SK-N-SH (cell line): ENCODE results near the gene SLC23A3. TPM values are rescaled to one million over a fixed set of nuclear protein-coding genes. Genes with fewer than 3 reads are reported as not detected.
A peak's percentile ranks its signal among the peaks of the same experiment; 100 is the strongest.

ENCODE experiments used
- CTCF ChIA-PET: fragments of 300-600, 350-600 bp; formaldehyde crosslinking; extraction: SDS; loops from one replicate; lab custom pipeline; 2021; lab: Yijun Ruan, JAX
- POLR2A ChIA-PET: fragments of 350-600 bp; sonication (Branson Sonifier 250); formaldehyde crosslinking; extraction: SDS; loops from one replicate; lab custom pipeline; 2020; ENCODE audit warnings: antibody characterized with exemption, inconsistent platforms; lab: Yijun Ruan, JAX
- DNase-seq: peaks from one replicate; pipeline ENCODE4 v3.0.0; 2012
- H2AFZ ChIP-seq: fragments of 200-600 bp; sonication (generic); 2 replicates; pipeline ENCODE4 v1.8.1; 2016; ENCODE audit warnings: antibody characterized with exemption, mild to moderate bottlenecking, low read depth
- H3F3A ChIP-seq: fragments of 200-600 bp; sonication (generic); replicated peaks from 2 replicates; pipeline ENCODE3; 2016; ENCODE audit warnings: antibody characterized with exemption, mild to moderate bottlenecking; ENCODE audit not compliant: insufficient read depth
- H3K27ac ChIP-seq, 2 experiments: fragments of 200-500 bp in 1 of 2; fragments of 200-600 bp in 1 of 2; sonication (Bioruptor generic) in 1 of 2; sonication (generic), shearing (Covaris generic) in 1 of 2; 2 replicates each; pipeline versions ENCODE4 v1.5.1 to v1.6.1; 2014 to 2016; ENCODE audit warnings: low read depth in 2 of 2, inconsistent platforms in 1 of 2, low read length in 1 of 2, mild to moderate bottlenecking in 1 of 2, mixed read lengths in 1 of 2
- H3K27me3 ChIP-seq: fragments of 200-600 bp; sonication (generic), shearing (Covaris generic); 2 replicates; pipeline ENCODE4 v1.6.1; 2016; ENCODE audit warnings: mixed run types; ENCODE audit not compliant: insufficient read depth
- H3K36me3 ChIP-seq, 2 experiments: fragments of 200-500 bp in 1 of 2; fragments of 200-600 bp in 1 of 2; sonication (Bioruptor generic) in 1 of 2; sonication (generic) in 1 of 2; replicated peaks in 1 of 2; 2 replicates each; pipeline versions ENCODE3 to v1.5.1; 2014 to 2016; ENCODE audit warnings: low read length in 1 of 2, mild to moderate bottlenecking in 1 of 2; ENCODE audit not compliant: insufficient read depth in 2 of 2, control insufficient read depth in 1 of 2
- H3K4me1 ChIP-seq, 2 experiments: fragments of 200-500 bp in 1 of 2; fragments of 200-600 bp in 1 of 2; sonication (Bioruptor generic) in 1 of 2; sonication (generic), shearing (Covaris generic) in 1 of 2; 2 replicates each; pipeline versions ENCODE4 v1.5.1 to v1.6.1; 2014 to 2016; ENCODE audit warnings: low read depth in 1 of 2, low read length in 1 of 2, mixed run types in 1 of 2; ENCODE audit not compliant: insufficient read depth in 2 of 2, control insufficient read depth in 1 of 2
- H3K4me2 ChIP-seq: fragments of 200-600 bp; sonication (generic), shearing (Covaris generic); 2 replicates; pipeline ENCODE4 v1.6.1; 2017; ENCODE audit warnings: mixed run types
- H3K4me3 ChIP-seq, 2 experiments: fragments of 200-500 bp in 1 of 2; fragments of 200-600 bp in 1 of 2; sonication (Bioruptor generic) in 1 of 2; sonication (generic), shearing (Covaris generic) in 1 of 2; 2 replicates each; pipeline versions ENCODE4 v1.5.1 to v1.8.1; 2014 to 2016; ENCODE audit warnings: low read depth in 2 of 2, inconsistent platforms in 1 of 2, low read length in 1 of 2, mild to moderate bottlenecking in 1 of 2, mixed read lengths in 1 of 2, moderate library complexity in 1 of 2
- H3K79me2 ChIP-seq: fragments of 200-600 bp; sonication (generic); 2 replicates; pipeline ENCODE4 v1.8.1; 2017; ENCODE audit warnings: mild to moderate bottlenecking; ENCODE audit not compliant: insufficient read depth
- H3K9ac ChIP-seq: fragments of 200-600 bp; sonication (generic); 2 replicates; pipeline ENCODE4 v1.6.1; 2017; ENCODE audit warnings: mixed run types
- H3K9me2 ChIP-seq: fragments of 200-600 bp; sonication (generic); 2 replicates; pipeline ENCODE4 v1.6.1; 2017; ENCODE audit warnings: mixed run types
- H3K9me3 ChIP-seq: fragments of 200-600 bp; sonication (generic); 2 replicates; pipeline ENCODE4 v1.6.1; 2017; ENCODE audit warnings: mixed run types, mild to moderate bottlenecking, moderate library complexity
- H4K20me1 ChIP-seq: fragments of 200-600 bp; sonication (generic); 2 replicates; pipeline ENCODE4 v1.6.1; 2017; ENCODE audit warnings: mild to moderate bottlenecking, mixed run types; ENCODE audit not compliant: insufficient read depth
- CHD2 ChIP-seq: fragments of 150-350 bp; IDR thresholded peaks from 2 replicates; pipeline ENCODE4 v1.6.1; 2018; ENCODE audit warnings: low read length; ENCODE audit not compliant: partially characterized antibody
- ELF1 ChIP-seq: IDR thresholded peaks from 2 replicates; pipeline ENCODE4 v1.4.0; 2012
- EP300 ChIP-seq, 2 experiments: IDR thresholded peaks; 2 replicates each; pipeline versions ENCODE4 v1.4.0 to v1.6.1; 2012; ENCODE audit warnings: borderline replicate concordance in 1 of 2, low read depth in 1 of 2, low read length in 1 of 2
- EZH2phosphoT487 ChIP-seq: fragments of 200-600 bp; sonication (generic); IDR thresholded peaks from 2 replicates; pipeline ENCODE4 v1.6.1; 2017; ENCODE audit warnings: low read depth, mixed run types, mild to moderate bottlenecking, antibody characterized with exemption, moderate library complexity, borderline replicate concordance
- FOSL2 ChIP-seq: IDR thresholded peaks from 2 replicates; pipeline ENCODE4 v1.4.0; 2012; ENCODE audit warnings: low read depth, mild to moderate bottlenecking, moderate library complexity, borderline replicate concordance
- FOXJ3 ChIP-seq: sonication (generic); formaldehyde crosslinking; IDR thresholded peaks from 2 replicates; pipeline ENCODE4 v1.5.1; 2020; ENCODE audit warnings: mild to moderate bottlenecking, missing genetic modification reagents
- GATA2 ChIP-seq: sonication (generic); formaldehyde crosslinking; IDR thresholded peaks from 2 replicates; pipeline ENCODE4 v1.5.0; 2020; ENCODE audit warnings: mild to moderate bottlenecking, missing genetic modification reagents
- JUND ChIP-seq: IDR thresholded peaks from 2 replicates; pipeline ENCODE4 v1.4.0; 2012
- NRF1 ChIP-seq: IDR thresholded peaks from 2 replicates; pipeline ENCODE4 v1.6.1; 2012; ENCODE audit warnings: low read depth, mild to moderate bottlenecking, low read length
- POLR2AphosphoS5 ChIP-seq: IDR thresholded peaks from 2 replicates; pipeline ENCODE4 v1.6.1; 2012; ENCODE audit warnings: low read depth, low read length
- RAD21 ChIP-seq: IDR thresholded peaks from 2 replicates; pipeline ENCODE4 v1.6.1; 2012; ENCODE audit warnings: mild to moderate bottlenecking, low read length
- RCOR1 ChIP-seq: fragments of 150-350 bp; IDR thresholded peaks from 2 replicates; pipeline ENCODE4 v1.6.1; 2017; ENCODE audit warnings: antibody characterized with exemption, low read length
- RFX5 ChIP-seq: IDR thresholded peaks from 2 replicates; pipeline ENCODE4 v1.6.1; 2012; ENCODE audit warnings: mild to moderate bottlenecking, improper control_type of control experiment, low read length
- RXRA ChIP-seq: IDR thresholded peaks from 2 replicates; pipeline ENCODE4 v1.4.0; 2012; ENCODE audit warnings: low read depth, mild to moderate bottlenecking, borderline replicate concordance
- SIN3A ChIP-seq: IDR thresholded peaks from 2 replicates; pipeline ENCODE4 v1.6.1; 2012; ENCODE audit warnings: low read depth, mild to moderate bottlenecking, low read length, moderate library complexity, borderline replicate concordance
- TCF12 ChIP-seq: IDR thresholded peaks from 2 replicates; pipeline ENCODE4 v1.4.0; 2012
- TEAD4 ChIP-seq: IDR thresholded peaks from 2 replicates; pipeline ENCODE4 v1.4.0; 2012; ENCODE audit warnings: mild to moderate bottlenecking, borderline replicate concordance; ENCODE audit not compliant: insufficient read depth
- YY1 ChIP-seq: IDR thresholded peaks from 2 replicates; pipeline ENCODE4 v1.4.0; 2012; ENCODE audit warnings: low read depth, mild to moderate bottlenecking
- WGBS: methylation state at CpG from one replicate; pipeline ENCODE4 v1.1.6; 2017; ENCODE audit warnings: low lambda C conversion rate; 5-methylcytosine and 5-hydroxymethylcytosine counted together
- polyA plus RNA-seq, 3 experiments: library from polyadenylated mRNA; depleted of rRNA; stranded (reverse); fragments of >200 nt; gene quantifications; 2 replicates each; pipeline ENCODE4 v1.2.3, GENCODE V29; 2012
- TF ChIP-seq, protein P1 (sequence below): fragments of 150-350 bp; IDR thresholded peaks from 2 replicates; pipeline ENCODE4 v1.6.1; 2017; ENCODE audit warnings: antibody characterized with exemption, low read length, low read depth, borderline replicate concordance
- TF ChIP-seq, protein P2 (sequence below): IDR thresholded peaks from 2 replicates; pipeline ENCODE4 v1.4.0; 2012; ENCODE audit warnings: low read depth, borderline replicate concordance
- TF ChIP-seq, protein P3 (sequence below): fragments of 200-600 bp; sonication (generic); IDR thresholded peaks from 2 replicates; pipeline ENCODE4 v1.6.1; 2017; ENCODE audit warnings: antibody characterized with exemption, mild to moderate bottlenecking, moderate library complexity
- TF ChIP-seq, protein P4 (sequence below): IDR thresholded peaks from 2 replicates; pipeline ENCODE4 v1.4.0; 2012; ENCODE audit warnings: low read depth
- TF ChIP-seq, protein P5 (sequence below): IDR thresholded peaks from 2 replicates; pipeline ENCODE4; 2012
- TF ChIP-seq, protein P6 (sequence below): IDR thresholded peaks from 2 replicates; pipeline ENCODE4 v1.4.0; 2012; ENCODE audit warnings: low read depth, borderline replicate concordance

SLC23A3 gene
- polyA plus RNA-seq, 1 of the 3 experiments (the other 2 are of a cell fraction) = 2.1 TPM

DNA sequence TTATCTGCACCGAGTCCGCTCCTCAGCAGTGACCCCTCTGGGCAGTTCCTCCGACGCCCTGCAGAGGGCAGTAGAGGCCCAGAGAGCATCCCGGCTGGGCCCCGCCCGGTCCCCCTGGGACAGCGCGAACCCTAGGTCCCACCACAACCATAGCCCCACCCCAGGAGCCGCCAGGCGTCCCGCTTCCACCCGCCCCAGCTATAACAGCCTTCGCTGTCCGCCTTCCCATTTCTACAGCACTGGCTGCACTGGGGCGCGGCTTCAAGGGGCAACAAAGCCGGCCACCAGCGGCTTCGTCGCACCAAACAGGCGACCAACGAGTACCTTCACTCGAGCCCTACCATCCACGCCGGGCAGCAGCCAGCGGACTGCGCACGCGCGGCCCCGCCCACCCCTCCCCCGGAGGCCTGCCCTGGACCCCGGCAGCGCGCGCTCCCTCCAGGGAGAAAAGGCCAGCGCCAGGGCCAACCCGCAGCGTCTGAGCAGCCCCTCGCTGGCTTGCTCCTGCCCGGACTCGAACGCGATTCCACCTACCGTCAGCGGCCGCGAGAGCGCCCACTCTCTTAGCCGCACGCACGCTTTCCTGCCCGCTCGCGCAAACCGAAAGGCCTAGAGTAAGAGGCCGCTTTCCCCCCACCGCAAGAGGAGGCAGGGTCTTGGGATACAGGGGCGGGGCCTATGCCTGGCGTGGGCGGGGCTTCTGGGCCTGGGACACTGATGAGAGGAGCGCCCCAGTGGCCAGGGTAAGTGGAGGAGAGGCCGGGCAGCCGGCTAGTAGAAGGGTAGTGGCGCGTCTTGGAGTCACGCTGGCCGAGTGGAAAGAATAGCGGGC, 9.4 kb downstream of the SLC23A3 start, which contains the start of gene NHEJ1:
NHEJ1 (minus strand) TSS at position 630 of the 832 bp plus-strand sequence. CDS start 2,453 bp downstream, outside the sequence.
- peak within 1 kb of the TSS; percentile 90 to 99 for H3K27ac ChIP-seq
- peaks cover 0 to 14% of the 10 kb centered on the region in 2 experiments for H3K36me3 ChIP-seq
- peaks cover 12% of the 10 kb centered on the region for H3F3A ChIP-seq
- H2AFZ ChIP-seq = peak within 1 kb of the TSS; percentile 83
- H3K4me2 ChIP-seq = peak within 1 kb of the TSS; percentile 97
- DNase-seq = peak; percentile 98
- H3K9me2 ChIP-seq = no peaks in the 10 kb centered on the region
- POLR2A ChIA-PET = no interaction called here
- no peaks in the 10 kb centered on the region for H3K27me3 ChIP-seq
- H3K9ac ChIP-seq = peak within 1 kb of the TSS; percentile 81
- under 1% methylated on average over 29 of the region's 70 CpGs for WGBS
- H4K20me1 ChIP-seq = no peaks in the 10 kb centered on the region
- CTCF ChIA-PET = interaction anchor here (0.6 to 14.9 kb wide), 59 partner anchors 10 to 312 kb away, joined by 3 to 205 read pairs (median 4); partner anchors contain the start of genes ABCB6, ANKZF1, ATG9A and CNPPD1
- H3K4me3 ChIP-seq = peak within 1 kb of the TSS; percentile 69 to 75
- H3K79me2 ChIP-seq = peaks cover 2% of the 10 kb centered on the region; the same call in 1 of the 2 replicates
- no peaks in the 10 kb centered on the region for H3K9me3 ChIP-seq
- peaks cover 0 to 11% of the 10 kb centered on the region in 2 experiments; a peak in 1 of 4 replicates for H3K4me1 ChIP-seq
- TF ChIP-seq RAD21 (peak; percentile 81), RCOR1 (no peak), EP300 (IDR thresholded peaks at IDR 0.05; ENCODE audit: borderline replicate concordance in 1 of 2, low read depth in 1 of 2, low read length in 1 of 2) (no peak), POLR2AphosphoS5 (peak; percentile 76; the same call in 1 of the 2 replicates), JUND (no peak), RXRA (no peak), YY1 (no peak), RFX5 (no peak), FOSL2 (no peak), TCF12 (no peak), NRF1 (peak; percentile 59), EZH2phosphoT487 (no peak), SIN3A (0 out of 2 replicates have a peak, but pooled peaks have one; percentile 42), TEAD4 (no peak), CHD2 (peak; percentile 26), GATA2 (CRISPR knock-in tag) (no peak), ELF1 (no peak), FOXJ3 (CRISPR knock-in tag) (no peak; the same call in 1 of the 2 replicates)
- TF ChIP-seq, protein P1, sequence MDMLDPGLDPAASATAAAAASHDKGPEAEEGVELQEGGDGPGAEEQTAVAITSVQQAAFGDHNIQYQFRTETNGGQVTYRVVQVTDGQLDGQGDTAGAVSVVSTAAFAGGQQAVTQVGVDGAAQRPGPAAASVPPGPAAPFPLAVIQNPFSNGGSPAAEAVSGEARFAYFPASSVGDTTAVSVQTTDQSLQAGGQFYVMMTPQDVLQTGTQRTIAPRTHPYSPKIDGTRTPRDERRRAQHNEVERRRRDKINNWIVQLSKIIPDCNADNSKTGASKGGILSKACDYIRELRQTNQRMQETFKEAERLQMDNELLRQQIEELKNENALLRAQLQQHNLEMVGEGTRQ = no peak
- TF ChIP-seq, protein P2, sequence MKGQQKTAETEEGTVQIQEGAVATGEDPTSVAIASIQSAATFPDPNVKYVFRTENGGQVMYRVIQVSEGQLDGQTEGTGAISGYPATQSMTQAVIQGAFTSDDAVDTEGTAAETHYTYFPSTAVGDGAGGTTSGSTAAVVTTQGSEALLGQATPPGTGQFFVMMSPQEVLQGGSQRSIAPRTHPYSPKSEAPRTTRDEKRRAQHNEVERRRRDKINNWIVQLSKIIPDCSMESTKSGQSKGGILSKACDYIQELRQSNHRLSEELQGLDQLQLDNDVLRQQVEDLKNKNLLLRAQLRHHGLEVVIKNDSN = no peak
- TF ChIP-seq, protein P3, sequence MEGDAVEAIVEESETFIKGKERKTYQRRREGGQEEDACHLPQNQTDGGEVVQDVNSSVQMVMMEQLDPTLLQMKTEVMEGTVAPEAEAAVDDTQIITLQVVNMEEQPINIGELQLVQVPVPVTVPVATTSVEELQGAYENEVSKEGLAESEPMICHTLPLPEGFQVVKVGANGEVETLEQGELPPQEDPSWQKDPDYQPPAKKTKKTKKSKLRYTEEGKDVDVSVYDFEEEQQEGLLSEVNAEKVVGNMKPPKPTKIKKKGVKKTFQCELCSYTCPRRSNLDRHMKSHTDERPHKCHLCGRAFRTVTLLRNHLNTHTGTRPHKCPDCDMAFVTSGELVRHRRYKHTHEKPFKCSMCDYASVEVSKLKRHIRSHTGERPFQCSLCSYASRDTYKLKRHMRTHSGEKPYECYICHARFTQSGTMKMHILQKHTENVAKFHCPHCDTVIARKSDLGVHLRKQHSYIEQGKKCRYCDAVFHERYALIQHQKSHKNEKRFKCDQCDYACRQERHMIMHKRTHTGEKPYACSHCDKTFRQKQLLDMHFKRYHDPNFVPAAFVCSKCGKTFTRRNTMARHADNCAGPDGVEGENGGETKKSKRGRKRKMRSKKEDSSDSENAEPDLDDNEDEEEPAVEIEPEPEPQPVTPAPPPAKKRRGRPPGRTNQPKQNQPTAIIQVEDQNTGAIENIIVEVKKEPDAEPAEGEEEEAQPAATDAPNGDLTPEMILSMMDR = peak; percentile 96
- TF ChIP-seq, protein P4, sequence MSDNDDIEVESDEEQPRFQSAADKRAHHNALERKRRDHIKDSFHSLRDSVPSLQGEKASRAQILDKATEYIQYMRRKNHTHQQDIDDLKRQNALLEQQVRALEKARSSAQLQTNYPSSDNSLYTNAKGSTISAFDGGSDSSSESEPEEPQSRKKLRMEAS = no peak; the same call in 1 of the 2 replicates
- TF ChIP-seq, protein P5, sequence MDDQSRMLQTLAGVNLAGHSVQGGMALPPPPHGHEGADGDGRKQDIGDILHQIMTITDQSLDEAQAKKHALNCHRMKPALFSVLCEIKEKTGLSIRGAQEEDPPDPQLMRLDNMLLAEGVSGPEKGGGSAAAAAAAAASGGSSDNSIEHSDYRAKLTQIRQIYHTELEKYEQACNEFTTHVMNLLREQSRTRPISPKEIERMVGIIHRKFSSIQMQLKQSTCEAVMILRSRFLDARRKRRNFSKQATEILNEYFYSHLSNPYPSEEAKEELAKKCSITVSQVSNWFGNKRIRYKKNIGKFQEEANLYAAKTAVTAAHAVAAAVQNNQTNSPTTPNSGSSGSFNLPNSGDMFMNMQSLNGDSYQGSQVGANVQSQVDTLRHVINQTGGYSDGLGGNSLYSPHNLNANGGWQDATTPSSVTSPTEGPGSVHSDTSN = no peak; the same call in none of the 2 replicates
- TF ChIP-seq, protein P6, sequence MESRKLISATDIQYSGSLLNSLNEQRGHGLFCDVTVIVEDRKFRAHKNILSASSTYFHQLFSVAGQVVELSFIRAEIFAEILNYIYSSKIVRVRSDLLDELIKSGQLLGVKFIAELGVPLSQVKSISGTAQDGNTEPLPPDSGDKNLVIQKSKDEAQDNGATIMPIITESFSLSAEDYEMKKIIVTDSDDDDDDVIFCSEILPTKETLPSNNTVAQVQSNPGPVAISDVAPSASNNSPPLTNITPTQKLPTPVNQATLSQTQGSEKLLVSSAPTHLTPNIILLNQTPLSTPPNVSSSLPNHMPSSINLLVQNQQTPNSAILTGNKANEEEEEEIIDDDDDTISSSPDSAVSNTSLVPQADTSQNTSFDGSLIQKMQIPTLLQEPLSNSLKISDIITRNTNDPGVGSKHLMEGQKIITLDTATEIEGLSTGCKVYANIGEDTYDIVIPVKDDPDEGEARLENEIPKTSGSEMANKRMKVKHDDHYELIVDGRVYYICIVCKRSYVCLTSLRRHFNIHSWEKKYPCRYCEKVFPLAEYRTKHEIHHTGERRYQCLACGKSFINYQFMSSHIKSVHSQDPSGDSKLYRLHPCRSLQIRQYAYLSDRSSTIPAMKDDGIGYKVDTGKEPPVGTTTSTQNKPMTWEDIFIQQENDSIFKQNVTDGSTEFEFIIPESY = no peak
